Uterus (tissue), 2 donors: ENCODE results near the gene CACNG3.

Source experiments
- POLR2A ChIP-seq, 2 donors: fragments of 450-650 bp; IDR thresholded peaks; one replicate each; pipeline ENCODE4 v1.6.1; 2016; ENCODE audit warnings: antibody characterized with exemption in 2 of 2, mild to moderate bottlenecking in 1 of 2, moderate library complexity in 1 of 2
- TF ChIP-seq, protein P1 (sequence below), 4 experiments: fragments of 200-600 bp in 2 of 4; fragments of 450-650 bp in 2 of 4; sonication (generic) in 2 of 4; IDR thresholded peaks; one replicate each; pipeline ENCODE4 v1.5.1; 2016 to 2019; ENCODE audit warnings: antibody characterized with exemption in 4 of 4, mild to moderate bottlenecking in 2 of 4, moderate library complexity in 1 of 4

DNA sequence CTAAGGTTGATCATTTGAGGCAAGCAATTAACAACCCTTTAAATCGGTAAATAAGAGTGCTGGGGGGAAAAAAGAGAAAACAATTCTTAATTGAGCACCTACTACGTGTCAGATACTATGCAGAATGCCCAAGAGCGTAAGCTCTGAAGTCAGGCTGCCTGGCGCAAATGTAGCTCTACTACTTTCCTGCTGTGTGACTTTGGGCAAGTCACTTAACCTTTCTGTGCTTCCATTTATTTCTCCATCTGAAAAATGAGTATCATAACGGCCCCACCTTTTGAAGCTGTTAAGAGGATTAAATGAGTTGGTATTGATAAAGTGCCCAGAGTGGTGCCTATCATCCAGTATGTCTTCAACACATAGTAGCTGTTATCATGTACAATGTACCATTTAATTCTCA, 102.0 kb downstream of the CACNG3 start:
- no peak for TF ChIP-seq POLR2A (IDR thresholded peaks at IDR 0.05)
- TF ChIP-seq, protein P1, sequence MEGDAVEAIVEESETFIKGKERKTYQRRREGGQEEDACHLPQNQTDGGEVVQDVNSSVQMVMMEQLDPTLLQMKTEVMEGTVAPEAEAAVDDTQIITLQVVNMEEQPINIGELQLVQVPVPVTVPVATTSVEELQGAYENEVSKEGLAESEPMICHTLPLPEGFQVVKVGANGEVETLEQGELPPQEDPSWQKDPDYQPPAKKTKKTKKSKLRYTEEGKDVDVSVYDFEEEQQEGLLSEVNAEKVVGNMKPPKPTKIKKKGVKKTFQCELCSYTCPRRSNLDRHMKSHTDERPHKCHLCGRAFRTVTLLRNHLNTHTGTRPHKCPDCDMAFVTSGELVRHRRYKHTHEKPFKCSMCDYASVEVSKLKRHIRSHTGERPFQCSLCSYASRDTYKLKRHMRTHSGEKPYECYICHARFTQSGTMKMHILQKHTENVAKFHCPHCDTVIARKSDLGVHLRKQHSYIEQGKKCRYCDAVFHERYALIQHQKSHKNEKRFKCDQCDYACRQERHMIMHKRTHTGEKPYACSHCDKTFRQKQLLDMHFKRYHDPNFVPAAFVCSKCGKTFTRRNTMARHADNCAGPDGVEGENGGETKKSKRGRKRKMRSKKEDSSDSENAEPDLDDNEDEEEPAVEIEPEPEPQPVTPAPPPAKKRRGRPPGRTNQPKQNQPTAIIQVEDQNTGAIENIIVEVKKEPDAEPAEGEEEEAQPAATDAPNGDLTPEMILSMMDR (IDR thresholded peaks at IDR 0.05): no peak
